Breast epithelium (tissue), 4 donors: ENCODE data around the gene C16orf74. TPM values are rescaled to one million over a fixed set of nuclear protein-coding genes. Genes with fewer than 3 reads are reported as not detected.

Experiments used
- DNase-seq, 2 donors: peaks; one replicate each; pipeline ENCODE4 v3.0.0-alpha.2; 2019; ENCODE audit warnings: low spot score in 2 of 2
- H3K27ac ChIP-seq, 2 donors: fragments of 200-600 bp; sonication (generic) in 1 of 2; one replicate each; pipeline ENCODE4 v1.5.1; 2016 to 2019; ENCODE audit warnings: mild to moderate bottlenecking in 1 of 2
- H3K27me3 ChIP-seq, 2 donors: fragments of 200-600 bp; sonication (generic) in 1 of 2; one replicate each; pipeline versions ENCODE4 v1.5.1 to v1.6.0; 2017 to 2019; ENCODE audit warnings: control low read depth in 1 of 2, mild to moderate bottlenecking in 1 of 2
- H3K36me3 ChIP-seq: fragments of 200-600 bp; one replicate; pipeline ENCODE4 v1.5.1; 2019
- H3K4me1 ChIP-seq, 2 donors: fragments of 200-600 bp; sonication (generic); one replicate each; pipeline ENCODE4 v1.5.1; 2016 to 2019; ENCODE audit warnings: control low read depth in 1 of 2
- H3K4me3 ChIP-seq, 3 donors: fragments of 200-600 bp; sonication (generic); 1 replicate in 2 of 3; 2 replicates in 1 of 3; pipeline ENCODE4 v1.5.1; 2016 to 2019; ENCODE audit warnings: mild to moderate bottlenecking in 3 of 3, moderate library complexity in 2 of 3
- H3K9me3 ChIP-seq, 2 donors: fragments of 200-600 bp; sonication (generic) in 1 of 2; one replicate each; pipeline ENCODE4 v1.5.1; 2016 to 2019; ENCODE audit warnings: control low read depth in 1 of 2
- CTCF ChIP-seq, 3 donors: fragments of 450-650 bp; IDR thresholded peaks; one replicate each; pipeline ENCODE4 v1.5.1; 2016 to 2017; ENCODE audit warnings: antibody characterized with exemption in 3 of 3, mild to moderate bottlenecking in 3 of 3, moderate library complexity in 3 of 3
- POLR2A ChIP-seq: fragments of 450-650 bp; IDR thresholded peaks from one replicate; pipeline ENCODE4 v1.6.1; 2016; ENCODE audit warnings: antibody characterized with exemption, mild to moderate bottlenecking, moderate library complexity
- POLR2AphosphoS5 ChIP-seq, 3 donors: sonication (generic); formaldehyde crosslinking; IDR thresholded peaks; one replicate each; pipeline ENCODE4 v1.6.1; 2017; ENCODE audit warnings: antibody characterized with exemption in 3 of 3
- intact Hi-C: fragments of 100-400 bp; cut with DNase I; formaldehyde crosslinking; loops from one replicate; pipeline ENCODE4 v1.15.1; 2023; ENCODE audit warnings: low total_unique reads
- total RNA-seq, 3 donors: library from RNA; depleted of rRNA; stranded (reverse); fragments of >200 nt; gene quantifications; one replicate each; pipeline ENCODE4 v1.1.0, GENCODE V29; 2016

C16orf74 gene
- total RNA-seq, 3 donors from 2014 or later, result 0.80 to 7.2 (median 6.7) TPM

DNA sequence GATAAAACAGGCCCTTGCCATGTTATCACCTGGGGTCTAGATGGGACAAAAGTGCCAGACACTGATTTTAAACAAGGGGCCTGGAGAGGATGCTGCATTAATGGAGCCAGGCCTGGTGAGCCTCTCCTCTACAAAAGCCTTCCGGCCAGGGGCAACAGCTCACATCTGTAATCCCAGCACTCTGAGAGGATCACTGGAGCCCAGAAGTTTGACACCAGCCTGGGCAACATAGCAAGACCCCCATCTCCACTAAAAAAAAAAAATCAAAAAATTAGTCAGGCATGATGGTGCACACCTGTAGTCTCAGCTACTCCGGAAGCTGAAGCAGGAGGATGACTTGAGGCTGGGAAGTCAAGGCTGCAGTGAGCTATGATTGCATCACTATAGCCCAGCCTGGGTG, 65.6 kb downstream of the C16orf74 start:
- no peak for TF ChIP-seq POLR2AphosphoS5 (IDR thresholded peaks at IDR 0.05)
- no peak for TF ChIP-seq POLR2A
- no peak for TF ChIP-seq CTCF (IDR thresholded peaks at IDR 0.05)
- no peaks in the 10 kb centered on the region for H3K27me3 ChIP-seq
- H3K4me1 ChIP-seq, result peaks cover 0 to 4% of the 10 kb centered on the region in 2 donors
- no peak overlapping the region for H3K27ac ChIP-seq
- no peaks in the 10 kb centered on the region for H3K36me3 ChIP-seq
- DNase-seq, result no peak
- H3K9me3 ChIP-seq, result no peaks in the 10 kb centered on the region
- intact Hi-C loops, result no loop called here
- no peak overlapping the region for H3K4me3 ChIP-seq

DNA sequence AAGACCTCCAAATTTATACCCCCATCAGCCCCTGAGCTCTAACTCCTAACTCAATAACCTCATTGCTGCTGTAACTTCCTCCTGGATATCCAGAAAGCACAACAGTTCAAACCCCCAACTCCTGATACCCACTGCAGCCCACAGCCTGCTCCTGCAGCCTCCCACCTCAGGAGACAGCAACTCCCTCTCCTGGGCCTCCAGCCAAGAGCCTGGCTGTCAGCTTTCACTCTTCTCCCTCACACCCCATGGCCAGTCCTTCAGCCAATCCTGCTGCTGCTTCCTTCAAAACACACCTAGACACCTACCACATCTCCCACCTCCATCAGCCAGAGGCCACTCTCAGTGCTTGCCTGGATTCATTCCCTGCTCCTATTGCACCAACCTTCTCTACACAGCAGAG, 67.5 kb downstream of the C16orf74 start:
- H3K36me3 ChIP-seq, result no peaks in the 10 kb centered on the region
- peaks cover 0 to 3% of the 10 kb centered on the region in 2 donors for H3K4me1 ChIP-seq
- DNase-seq, result no peak
- H3K27ac ChIP-seq, result no peak overlapping the region
- no peaks in the 10 kb centered on the region for H3K27me3 ChIP-seq
- TF ChIP-seq POLR2AphosphoS5 (IDR thresholded peaks at IDR 0.05) (no peak), CTCF (IDR thresholded peaks at IDR 0.05) (no peak), POLR2A (no peak)
- intact Hi-C loops, result no loop called here
- H3K9me3 ChIP-seq, result no peaks in the 10 kb centered on the region
- H3K4me3 ChIP-seq, result no peak overlapping the region

DNA sequence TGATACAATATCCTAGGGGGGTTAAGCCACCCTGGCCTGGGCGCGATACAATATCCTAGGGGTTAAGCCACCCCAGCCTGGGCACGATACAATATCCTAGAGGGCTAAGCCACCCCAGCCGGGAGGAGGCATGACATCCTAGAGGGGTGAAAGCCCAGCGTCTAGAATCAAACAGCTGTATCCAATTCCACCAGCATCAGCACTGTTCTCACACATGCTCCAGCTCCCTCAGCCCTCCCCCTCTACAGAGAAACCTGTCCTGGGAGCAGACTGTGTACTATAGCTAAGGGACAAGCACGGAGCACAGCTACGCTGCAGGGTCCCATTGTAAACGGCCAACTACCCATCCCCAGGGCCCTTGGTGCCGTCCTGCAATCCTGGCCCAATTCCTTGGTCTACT, 68.4 kb downstream of the C16orf74 start:
- no peak overlapping the region for H3K27ac ChIP-seq
- no peak for DNase-seq
- no peaks in the 10 kb centered on the region for H3K4me1 ChIP-seq
- no peak for TF ChIP-seq POLR2A
- no peak for TF ChIP-seq CTCF (IDR thresholded peaks at IDR 0.05)
- TF ChIP-seq POLR2AphosphoS5 (IDR thresholded peaks at IDR 0.05), result no peak
- no peaks in the 10 kb centered on the region for H3K36me3 ChIP-seq
- no peak overlapping the region for H3K4me3 ChIP-seq
- no peaks in the 10 kb centered on the region for H3K27me3 ChIP-seq
- intact Hi-C loops, result no loop called here
- no peaks in the 10 kb centered on the region for H3K9me3 ChIP-seq

DNA sequence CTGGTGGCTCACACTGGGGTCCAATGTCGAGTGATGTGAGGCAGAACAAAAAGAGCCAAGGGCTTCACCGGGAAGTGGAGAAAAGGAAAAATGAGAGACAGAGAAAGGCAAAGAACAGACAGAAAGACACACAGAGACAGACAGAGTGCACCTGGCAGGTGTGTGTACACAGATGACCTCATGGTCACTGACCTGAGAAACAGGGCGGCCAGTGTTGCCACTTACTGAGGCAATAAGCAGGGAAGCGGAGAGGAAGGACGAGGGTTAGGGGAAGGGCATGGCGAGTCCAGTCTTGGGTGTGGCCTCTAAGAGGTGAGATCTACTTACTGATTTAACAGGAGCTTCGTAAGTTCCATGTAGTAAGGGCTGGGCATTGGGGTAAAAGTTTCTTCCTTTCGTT, 69.6 kb downstream of the C16orf74 start:
- H3K27me3 ChIP-seq, result no peaks in the 10 kb centered on the region
- no peaks in the 10 kb centered on the region for H3K4me1 ChIP-seq
- DNase-seq, result no peak
- H3K36me3 ChIP-seq, result no peaks in the 10 kb centered on the region
- TF ChIP-seq CTCF (IDR thresholded peaks at IDR 0.05) (no peak), POLR2AphosphoS5 (IDR thresholded peaks at IDR 0.05) (no peak), POLR2A (no peak)
- H3K4me3 ChIP-seq, result no peak overlapping the region
- H3K9me3 ChIP-seq, result no peaks in the 10 kb centered on the region
- intact Hi-C loops, result no loop called here
- H3K27ac ChIP-seq, result peak overlapping the region; percentile 23 to 31

GRCh38 chr16:85680352-85680944, 70.4 kb downstream of the C16orf74 start:
- Histone ChIP-seq H3K4me3 (no peak overlapping the region), H3K36me3 (no peaks in the 10 kb centered on the region), H3K4me1 (no peaks in the 10 kb centered on the region), H3K27me3 (no peaks in the 10 kb centered on the region), H3K9me3 (no peaks in the 10 kb centered on the region), H3K27ac (peak overlapping the region in 1 of 2 donors; percentile 23)
- no peak for DNase-seq
- TF ChIP-seq CTCF (IDR thresholded peaks at IDR 0.05) (no peak), POLR2A (no peak), POLR2AphosphoS5 (IDR thresholded peaks at IDR 0.05) (no peak)
- intact Hi-C loops, result no loop called here
